ENCODE data around the gene FARS2. TPM values are rescaled to one million over a fixed set of nuclear protein-coding genes. Genes with fewer than 3 reads are reported as not detected.

Gene FARS2
- total RNA-seq, 3 donors from 2014 or later: 12.0 to 29.6 (median 24.3) TPM

DNA sequence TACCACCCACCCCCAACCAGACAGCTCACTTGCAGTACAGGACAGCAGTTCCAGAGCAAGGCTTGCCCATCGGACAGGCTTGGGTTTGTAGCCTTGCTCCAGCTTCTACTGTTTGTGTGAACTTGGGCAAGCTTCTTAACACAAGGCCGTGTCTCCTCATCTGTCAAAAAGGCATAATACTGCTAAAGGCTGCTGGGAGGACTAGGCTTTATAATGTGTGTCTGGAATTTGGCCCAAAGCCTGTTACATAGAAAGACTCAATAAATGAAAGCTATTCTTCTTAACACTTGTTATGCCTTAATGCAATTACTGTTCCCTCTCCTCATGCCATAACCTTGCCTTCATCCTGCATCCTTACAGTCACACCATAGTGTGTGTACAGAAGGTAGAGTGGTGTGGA is 44.0 kb upstream of the FARS2 start:
- no peak overlapping the region for H3K4me3 ChIP-seq
- intact Hi-C loops (cut with DNase I; ENCODE audit: low total_unique reads): no loop called here

DNA sequence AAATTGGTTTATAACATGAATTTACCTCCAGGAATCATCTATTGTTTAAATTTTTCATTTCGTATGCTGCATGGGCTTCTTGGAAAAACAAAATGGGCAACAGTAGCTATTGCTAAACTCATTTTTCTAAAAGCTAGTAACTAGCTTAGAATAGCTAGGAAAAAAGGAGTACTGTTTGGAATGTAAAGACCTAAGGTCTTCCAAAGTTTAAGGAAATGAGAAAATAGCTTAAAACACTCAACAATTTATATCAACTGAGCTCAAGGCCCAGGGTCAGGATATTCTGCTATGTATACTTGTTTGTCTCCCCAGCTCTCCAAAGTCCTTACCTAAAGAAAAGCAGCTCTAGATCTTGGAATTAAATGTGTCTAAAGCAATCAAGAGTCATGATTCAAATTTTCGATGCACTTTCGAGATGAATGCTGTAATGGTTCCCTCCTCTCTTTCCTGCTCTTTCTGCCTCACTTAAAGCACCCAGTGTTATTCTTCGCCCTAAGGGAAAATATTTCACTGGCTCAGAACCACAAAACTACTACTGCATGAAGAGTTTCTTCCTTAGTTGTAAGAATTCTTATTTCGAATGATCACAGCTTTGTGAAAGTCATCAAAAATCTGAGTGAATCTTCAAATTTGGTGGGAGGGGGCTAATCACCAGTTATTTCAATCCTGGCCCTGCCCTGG is 42.2 kb upstream of the FARS2 start:
- H3K36me3 ChIP-seq: no peaks in the 10 kb centered on the region
- peak overlapping the region; percentile 27 to 48 for H3K27ac ChIP-seq
- no peak for DNase-seq (ENCODE audit: low spot score in 2 of 2)
- no peaks in the 10 kb centered on the region for H3K9me3 ChIP-seq
- intact Hi-C loops (cut with DNase I; ENCODE audit: low total_unique reads): no loop called here
- TF ChIP-seq POLR2A (IDR thresholded peaks at IDR 0.05) (no peak), POLR2AphosphoS5 (IDR thresholded peaks at IDR 0.05) (no peak)
- TF ChIP-seq, protein P1, sequence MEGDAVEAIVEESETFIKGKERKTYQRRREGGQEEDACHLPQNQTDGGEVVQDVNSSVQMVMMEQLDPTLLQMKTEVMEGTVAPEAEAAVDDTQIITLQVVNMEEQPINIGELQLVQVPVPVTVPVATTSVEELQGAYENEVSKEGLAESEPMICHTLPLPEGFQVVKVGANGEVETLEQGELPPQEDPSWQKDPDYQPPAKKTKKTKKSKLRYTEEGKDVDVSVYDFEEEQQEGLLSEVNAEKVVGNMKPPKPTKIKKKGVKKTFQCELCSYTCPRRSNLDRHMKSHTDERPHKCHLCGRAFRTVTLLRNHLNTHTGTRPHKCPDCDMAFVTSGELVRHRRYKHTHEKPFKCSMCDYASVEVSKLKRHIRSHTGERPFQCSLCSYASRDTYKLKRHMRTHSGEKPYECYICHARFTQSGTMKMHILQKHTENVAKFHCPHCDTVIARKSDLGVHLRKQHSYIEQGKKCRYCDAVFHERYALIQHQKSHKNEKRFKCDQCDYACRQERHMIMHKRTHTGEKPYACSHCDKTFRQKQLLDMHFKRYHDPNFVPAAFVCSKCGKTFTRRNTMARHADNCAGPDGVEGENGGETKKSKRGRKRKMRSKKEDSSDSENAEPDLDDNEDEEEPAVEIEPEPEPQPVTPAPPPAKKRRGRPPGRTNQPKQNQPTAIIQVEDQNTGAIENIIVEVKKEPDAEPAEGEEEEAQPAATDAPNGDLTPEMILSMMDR (IDR thresholded peaks at IDR 0.05): no peak
- H3K4me1 ChIP-seq: no peaks in the 10 kb centered on the region
- H3K27me3 ChIP-seq: no peaks in the 10 kb centered on the region
- peak overlapping the region in 1 of 3 donors; percentile 5 for H3K4me3 ChIP-seq

More for the DNA sequence above, 44.0 kb upstream of the FARS2 start:
- no peaks in the 10 kb centered on the region for H3K4me1 ChIP-seq
- TF ChIP-seq POLR2A (IDR thresholded peaks at IDR 0.05) (no peak), POLR2AphosphoS5 (IDR thresholded peaks at IDR 0.05) (no peak)
- TF ChIP-seq, protein P1 (IDR thresholded peaks at IDR 0.05): no peak
- H3K27me3 ChIP-seq: no peaks in the 10 kb centered on the region
- H3K9me3 ChIP-seq: no peaks in the 10 kb centered on the region
- no peaks in the 10 kb centered on the region for H3K36me3 ChIP-seq
- no peak for DNase-seq (ENCODE audit: low spot score in 2 of 2)
- no peak overlapping the region for H3K27ac ChIP-seq

DNA sequence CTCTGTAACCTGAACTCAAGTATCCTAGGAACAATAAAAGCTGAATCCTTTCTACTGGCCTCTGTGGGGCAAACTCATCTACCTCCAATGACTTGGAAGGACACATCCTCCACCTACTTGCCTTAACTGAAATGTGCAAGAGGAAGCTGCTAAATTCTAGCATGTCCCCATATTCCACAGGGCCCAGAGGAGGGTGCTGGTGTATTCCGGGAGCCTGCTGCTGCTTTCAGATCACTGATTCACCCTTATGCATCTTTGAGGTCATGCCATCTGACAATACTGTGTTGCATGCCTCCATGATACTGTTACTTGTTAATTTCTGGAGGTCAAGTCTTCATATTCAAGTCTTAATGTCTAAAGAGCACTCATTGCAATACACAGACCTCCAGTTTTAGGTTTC is 40.9 kb upstream of the FARS2 start:
- Histone ChIP-seq H3K9me3 (no peaks in the 10 kb centered on the region), H3K4me1 (no peaks in the 10 kb centered on the region), H3K27me3 (no peaks in the 10 kb centered on the region), H3K27ac (no peak overlapping the region), H3K4me3 (no peak overlapping the region), H3K36me3 (no peaks in the 10 kb centered on the region)
- TF ChIP-seq POLR2A (IDR thresholded peaks at IDR 0.05): no peak
- TF ChIP-seq, protein P1 (IDR thresholded peaks at IDR 0.05): no peak
- TF ChIP-seq POLR2AphosphoS5 (IDR thresholded peaks at IDR 0.05): no peak
- intact Hi-C loops (cut with DNase I; ENCODE audit: low total_unique reads): no loop called here
- no peak for DNase-seq (ENCODE audit: low spot score in 2 of 2)

DNA sequence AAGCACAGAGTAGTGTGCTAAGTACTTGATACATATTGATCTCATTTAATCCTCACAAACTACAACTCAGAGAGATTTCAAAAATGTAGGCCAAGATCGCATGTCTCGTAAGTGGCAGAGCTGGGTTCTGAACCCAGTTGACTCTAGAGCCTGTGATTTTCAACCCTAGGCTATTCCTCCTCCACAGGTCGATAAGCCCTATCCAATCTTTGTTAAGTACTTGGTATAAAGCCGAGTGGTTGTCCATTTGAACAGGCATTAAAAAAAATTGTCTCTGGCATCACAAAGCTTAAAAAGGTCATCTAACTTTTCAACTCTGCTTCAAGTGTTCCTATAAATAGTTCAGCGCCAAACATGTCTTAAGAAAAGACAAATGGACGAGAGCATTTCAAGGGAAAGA is 38.0 kb upstream of the FARS2 start:
- H3K27me3 ChIP-seq: no peaks in the 10 kb centered on the region
- H3K4me1 ChIP-seq: no peaks in the 10 kb centered on the region
- TF ChIP-seq, protein P1 (IDR thresholded peaks at IDR 0.05): no peak
- no peak for TF ChIP-seq POLR2AphosphoS5 (IDR thresholded peaks at IDR 0.05)
- no peak for TF ChIP-seq POLR2A (IDR thresholded peaks at IDR 0.05)
- H3K27ac ChIP-seq: no peak overlapping the region
- H3K36me3 ChIP-seq: no peaks in the 10 kb centered on the region
- H3K4me3 ChIP-seq: no peak overlapping the region
- intact Hi-C loops (cut with DNase I; ENCODE audit: low total_unique reads): no loop called here
- no peak for DNase-seq (ENCODE audit: low spot score in 2 of 2)
- no peaks in the 10 kb centered on the region for H3K9me3 ChIP-seq

DNA sequence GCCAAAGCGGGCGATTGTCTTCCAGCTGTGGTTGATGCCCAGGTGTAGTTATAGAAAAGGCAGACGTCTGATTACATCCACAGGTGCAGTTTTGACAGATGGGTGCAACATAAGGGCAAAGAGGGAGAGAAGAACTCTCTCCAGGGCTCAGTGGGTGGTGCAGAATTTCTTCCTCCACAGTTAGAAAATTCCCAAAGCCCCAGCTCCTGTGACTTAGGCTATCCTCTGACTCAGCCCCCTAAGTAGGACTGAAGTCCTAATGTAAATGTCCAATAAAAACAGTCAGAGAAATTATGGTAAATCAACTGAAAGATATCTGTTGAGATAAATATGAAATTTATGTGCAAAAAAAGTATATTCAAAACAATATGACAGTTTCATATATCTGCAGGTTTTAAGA is 32.0 kb upstream of the FARS2 start:
- H3K9me3 ChIP-seq: no peaks in the 10 kb centered on the region
- intact Hi-C loops (cut with DNase I; ENCODE audit: low total_unique reads): no loop called here
- no peaks in the 10 kb centered on the region for H3K4me1 ChIP-seq
- no peak overlapping the region for H3K27ac ChIP-seq
- H3K36me3 ChIP-seq: no peaks in the 10 kb centered on the region
- no peaks in the 10 kb centered on the region for H3K27me3 ChIP-seq
- TF ChIP-seq POLR2AphosphoS5 (IDR thresholded peaks at IDR 0.05): no peak
- TF ChIP-seq, protein P1 (IDR thresholded peaks at IDR 0.05): no peak
- TF ChIP-seq POLR2A (IDR thresholded peaks at IDR 0.05): no peak
- no peak overlapping the region for H3K4me3 ChIP-seq
- no peak for DNase-seq (ENCODE audit: low spot score in 2 of 2)
